GM18868 (cell line): ENCODE data around the gene SLC16A3.

Source experiments
- ATAC-seq: cut with Tn5 transposase; IDR thresholded peaks from one replicate; pipeline ENCODE4 v1.9.1; 2021; ENCODE audit warnings: mild to moderate bottlenecking, moderate library complexity; ENCODE audit not compliant: unreplicated experiment

SLC16A3 gene

GRCh38 chr17:82235056-82235774, 6.4 kb downstream of the SLC16A3 start:
- no peak for ATAC-seq

GRCh38 chr17:82235775-82236141, 6.9 kb downstream of the SLC16A3 start:
- ATAC-seq: no peak

GRCh38 chr17:82236142-82236971, 7.5 kb downstream of the SLC16A3 start:
- ATAC-seq: no peak

- ATAC-seq: no peak
Observed at GRCh38 chr17:82237083-82237745, 8.4 kb downstream of the SLC16A3 start.

- no peak for ATAC-seq
Observed at GRCh38 chr17:82237746-82238471, 9.1 kb downstream of the SLC16A3 start.

- no peak for ATAC-seq
Observed at GRCh38 chr17:82238472-82239201, 9.8 kb downstream of the SLC16A3 start.

- no peak for ATAC-seq
Observed at GRCh38 chr17:82239401-82239925, 10.6 kb downstream of the SLC16A3 start.

GRCh38 chr17:82239926-82240505, 11.2 kb downstream of the SLC16A3 start:
- ATAC-seq: no peak

GRCh38 chr17:82240506-82241182, 11.8 kb downstream of the SLC16A3 start:
- ATAC-seq: no peak

GRCh38 chr17:82241183-82241925, 12.5 kb downstream of the SLC16A3 start:
- ATAC-seq: no peak

- ATAC-seq: no peak
Observed at GRCh38 chr17:82241926-82242697, 13.3 kb downstream of the SLC16A3 start.

- ATAC-seq: no peak
Observed at GRCh38 chr17:82242698-82242976, 13.8 kb downstream of the SLC16A3 start.

- ATAC-seq: no peak
Observed at GRCh38 chr17:82242977-82243647, 14.3 kb downstream of the SLC16A3 start.

GRCh38 chr17:82243648-82244412, 15.0 kb downstream of the SLC16A3 start:
- ATAC-seq: no peak

- no peak for ATAC-seq
Observed at GRCh38 chr17:82244413-82245133, 15.7 kb downstream of the SLC16A3 start.
